ENCODE results near the gene KRTAP12-3.
"Not testable (repeated sequence)": the region's sequence is repeated elsewhere in the genome, so short reads cannot be mapped to it uniquely, and the experiment has no call there.

The KRTAP12-3 gene, protein sequence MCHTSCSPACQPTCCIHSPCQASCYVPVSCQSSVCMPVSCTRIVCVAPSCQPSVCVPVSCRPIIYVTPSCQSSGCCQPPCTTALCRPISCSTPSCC

GRCh38 chr21:44657635-44658540 is at the start of gene KRTAP12-3:
Gene KRTAP12-3 (plus strand): TSS chr21:44657932. CDS start chr21:44657980, 48 bp downstream.
- no peak for DNase-seq

GRCh38 chr21:44609193-44609592 is 48.5 kb upstream of the KRTAP12-3 start:
- no peak for DNase-seq

DNA sequence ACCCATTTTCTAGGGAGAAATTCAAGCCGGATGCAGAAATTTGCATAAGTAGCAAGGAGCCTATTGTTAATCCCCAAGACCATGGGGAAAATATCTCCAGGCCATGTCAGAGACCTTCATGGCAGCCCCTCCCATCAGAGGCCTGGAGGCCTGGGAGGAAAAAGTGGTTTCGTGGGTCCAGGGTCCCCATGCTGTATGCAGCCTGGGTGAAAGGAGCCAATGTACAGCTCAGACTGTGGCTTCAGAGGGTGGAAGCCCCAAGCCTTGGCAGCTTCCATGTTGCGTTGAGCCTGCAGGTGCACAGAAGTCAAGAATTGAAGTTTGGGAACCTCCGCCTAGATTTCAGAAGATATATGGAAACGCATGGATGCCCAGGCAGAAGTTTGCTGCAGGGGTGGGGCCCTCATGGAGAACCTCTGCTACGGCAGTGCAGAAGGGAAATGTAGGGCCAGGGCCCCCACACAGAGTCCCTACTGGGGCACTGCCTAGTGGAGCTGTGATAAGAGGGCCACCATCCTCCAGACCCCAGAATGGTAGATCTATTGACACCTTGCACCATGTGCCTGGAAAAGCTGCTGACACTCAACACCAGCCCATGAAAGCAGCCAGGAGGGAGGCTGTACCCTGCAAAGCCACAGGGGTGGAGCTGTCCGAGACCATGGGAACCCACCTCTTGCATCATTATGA is 47.4 kb upstream of the KRTAP12-3 start:
- DNase-seq = not testable (repeated sequence)

- no peak for DNase-seq
These were observed 46.2 kb upstream of the KRTAP12-3 start for GRCh38 chr21:44611551-44611950.

DNA sequence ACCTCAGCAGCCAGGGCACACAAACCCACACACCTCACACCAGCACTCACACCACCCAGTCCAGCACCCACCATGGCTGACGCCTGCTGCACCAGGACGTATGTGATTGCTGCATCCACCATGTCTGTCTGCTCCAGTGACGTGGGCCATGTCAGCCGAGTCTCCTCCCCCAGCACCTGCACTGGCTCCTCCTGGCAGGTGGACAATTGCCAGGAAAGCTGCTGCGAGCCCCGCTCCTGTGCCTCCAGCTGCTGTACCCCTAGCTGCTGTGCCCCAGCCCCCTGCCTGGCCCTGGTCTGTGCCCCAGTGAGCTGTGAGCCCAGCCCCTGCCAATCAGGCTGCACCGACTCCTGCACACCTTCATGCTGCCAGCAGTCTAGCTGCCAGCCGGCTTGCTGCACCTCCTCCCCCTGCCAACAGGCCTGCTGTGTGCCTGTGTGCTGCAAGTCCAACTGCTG is 45.7 kb upstream of the KRTAP12-3 start, which contains the start of gene KRTAP10-8:
KRTAP10-8 (plus strand) TSS at position 51 of the 458 bp plus-strand sequence; CDS start at position 73, 22 bp downstream.
- DNase-seq = no peak

GRCh38 chr21:44612669-44613229 is 45.0 kb upstream of the KRTAP12-3 start:
- DNase-seq = no peak

- no peak for DNase-seq
These were observed 44.2 kb upstream of the KRTAP12-3 start for GRCh38 chr21:44613386-44614155.

DNA sequence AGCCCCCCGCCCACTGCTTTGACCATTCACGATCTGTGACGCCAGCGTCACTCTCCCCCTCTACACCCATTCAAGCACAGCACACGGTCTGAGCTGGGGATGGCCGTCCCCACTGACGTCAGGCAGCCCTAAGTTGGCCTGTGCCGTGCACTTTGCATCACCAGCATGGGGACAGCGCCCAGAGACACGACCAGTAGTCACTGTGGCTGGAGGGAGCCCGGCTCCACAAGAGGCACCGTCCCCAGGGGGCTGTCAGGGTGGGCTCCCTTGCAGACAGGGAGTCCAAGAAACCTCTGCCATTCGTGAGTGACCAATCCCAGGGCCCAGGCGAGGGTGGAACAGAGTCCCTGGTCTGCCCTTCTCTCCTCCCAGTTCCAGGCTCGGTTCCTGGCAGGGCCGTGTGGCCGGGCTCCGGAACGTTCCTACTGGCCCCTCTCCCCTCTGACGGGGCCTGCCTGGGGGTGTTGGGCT is 43.5 kb upstream of the KRTAP12-3 start:
- no peak for DNase-seq

GRCh38 chr21:44614961-44615391 is 42.8 kb upstream of the KRTAP12-3 start:
- no peak for DNase-seq

- DNase-seq = no peak
These were observed 42.3 kb upstream of the KRTAP12-3 start for GRCh38 chr21:44615466-44615865.

DNA sequence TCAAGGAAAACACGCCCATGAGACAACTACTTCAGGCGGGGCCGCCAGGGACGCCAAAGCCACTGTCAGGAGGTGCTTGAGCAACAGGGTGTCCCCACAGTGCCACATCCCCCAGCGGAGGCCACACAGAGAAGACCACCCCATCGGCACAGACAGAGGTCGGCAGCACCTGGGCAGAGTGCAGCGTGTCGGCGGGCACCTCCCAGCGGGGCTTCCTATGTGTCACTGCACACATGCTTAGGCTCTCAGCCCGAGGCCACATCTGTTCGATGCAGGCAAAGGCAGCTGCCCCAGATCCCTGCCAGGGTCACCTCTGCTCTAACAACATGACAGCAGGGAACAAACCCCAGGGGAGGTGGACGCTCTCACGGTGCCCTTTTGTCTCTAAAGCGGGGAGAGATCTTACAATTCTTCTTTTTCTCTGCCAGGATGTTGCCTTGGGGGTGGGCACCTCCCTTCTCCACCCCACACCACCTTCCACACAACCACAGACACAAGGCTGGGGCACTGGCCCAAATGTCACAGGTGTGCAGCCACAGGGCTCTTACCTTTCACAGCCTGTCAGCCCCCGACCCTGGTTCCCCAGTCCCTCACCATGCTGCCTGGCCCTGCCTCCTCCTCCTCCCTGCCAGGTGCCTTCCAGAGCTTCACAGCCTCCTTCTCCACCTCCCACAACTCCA is 41.7 kb upstream of the KRTAP12-3 start:
- no peak for DNase-seq

GRCh38 chr21:44616591-44616926 is 41.2 kb upstream of the KRTAP12-3 start:
- DNase-seq = no peak

DNA sequence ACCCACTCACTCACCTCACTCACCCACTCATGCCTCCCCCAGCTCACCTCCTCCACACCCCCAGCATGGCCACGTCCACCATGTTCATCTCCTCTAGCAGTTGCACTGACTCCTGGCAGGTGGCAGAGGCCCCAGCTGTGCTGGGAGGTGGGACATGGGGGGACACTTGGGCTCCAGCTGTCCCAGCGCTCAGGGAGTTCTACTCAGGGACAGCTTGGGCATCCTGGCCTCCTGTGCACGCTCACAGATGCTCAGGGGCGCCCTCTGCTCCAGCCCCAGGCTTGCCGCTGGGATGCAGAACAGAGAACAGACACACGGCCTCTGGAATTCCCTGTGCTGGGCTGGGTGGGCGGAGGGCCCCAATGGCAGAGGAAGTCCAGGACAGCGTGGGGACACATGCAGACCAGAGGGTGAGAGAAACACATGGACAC is 40.6 kb upstream of the KRTAP12-3 start:
- no peak for DNase-seq

DNA sequence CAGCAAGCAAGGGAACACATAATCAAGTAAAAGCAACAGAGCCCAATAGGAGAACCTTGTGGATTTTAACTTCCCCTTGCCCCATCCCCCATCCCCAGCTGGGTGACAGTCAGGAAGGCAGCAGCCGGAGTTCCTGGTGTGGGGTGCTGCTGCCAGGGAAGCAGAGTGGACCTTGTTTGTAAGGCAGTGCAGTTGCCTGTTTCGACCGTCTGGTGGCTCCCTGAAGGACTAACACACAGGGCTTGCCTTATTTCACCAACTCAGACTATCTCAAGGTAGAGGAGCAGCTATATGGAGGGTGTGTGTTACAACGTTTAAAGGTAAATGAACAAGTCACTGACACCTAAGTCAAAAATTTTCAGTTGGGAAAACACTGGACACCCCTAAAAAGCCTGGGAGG is 39.2 kb upstream of the KRTAP12-3 start:
- peak; percentile 35 for DNase-seq

- DNase-seq = no peak
These were observed 38.8 kb upstream of the KRTAP12-3 start for GRCh38 chr21:44618909-44619308.

DNA sequence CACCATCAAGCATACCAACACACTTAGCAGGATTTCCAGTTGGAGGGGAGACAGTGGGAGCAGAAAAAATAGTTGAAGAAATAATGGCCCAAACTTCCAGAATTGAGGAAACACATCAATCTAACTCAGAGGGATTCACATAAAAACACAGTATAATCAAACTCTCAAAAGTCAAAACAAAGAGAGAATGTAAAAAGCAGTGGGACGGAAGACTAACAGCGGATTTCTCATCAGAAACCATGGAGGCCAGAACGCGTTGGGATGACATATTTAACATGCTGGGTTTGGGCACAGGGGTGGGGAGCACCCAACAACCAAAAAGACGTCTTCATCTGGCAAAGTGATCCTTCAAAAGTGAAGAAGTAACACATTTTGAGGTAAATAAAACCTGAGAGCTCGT is 37.8 kb upstream of the KRTAP12-3 start:
- DNase-seq = no peak

DNA sequence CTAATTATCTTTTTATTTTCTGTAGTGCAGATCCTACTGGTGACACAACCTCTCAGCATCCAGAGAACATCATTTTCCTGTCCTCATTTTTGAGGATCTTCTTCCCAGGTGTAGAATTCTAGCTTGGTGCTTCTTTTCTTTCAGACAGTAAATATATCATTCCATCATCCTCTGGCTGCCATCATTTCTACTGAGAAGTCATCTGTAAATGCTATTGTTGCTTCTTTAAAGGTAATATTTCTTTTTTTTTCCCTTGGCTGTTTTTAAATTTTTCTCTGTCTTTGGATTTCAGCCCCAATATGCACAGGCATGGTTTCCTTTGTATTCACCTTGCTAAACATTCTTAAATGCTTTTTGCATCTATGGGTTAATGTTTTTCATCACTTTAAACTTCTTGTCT is 34.2 kb upstream of the KRTAP12-3 start:
- DNase-seq = no peak

GRCh38 chr21:44625756-44626155 is 32.0 kb upstream of the KRTAP12-3 start:
- DNase-seq = no peak

- no peak for DNase-seq
These were observed 31.5 kb upstream of the KRTAP12-3 start for GRCh38 chr21:44626262-44626661.

DNA sequence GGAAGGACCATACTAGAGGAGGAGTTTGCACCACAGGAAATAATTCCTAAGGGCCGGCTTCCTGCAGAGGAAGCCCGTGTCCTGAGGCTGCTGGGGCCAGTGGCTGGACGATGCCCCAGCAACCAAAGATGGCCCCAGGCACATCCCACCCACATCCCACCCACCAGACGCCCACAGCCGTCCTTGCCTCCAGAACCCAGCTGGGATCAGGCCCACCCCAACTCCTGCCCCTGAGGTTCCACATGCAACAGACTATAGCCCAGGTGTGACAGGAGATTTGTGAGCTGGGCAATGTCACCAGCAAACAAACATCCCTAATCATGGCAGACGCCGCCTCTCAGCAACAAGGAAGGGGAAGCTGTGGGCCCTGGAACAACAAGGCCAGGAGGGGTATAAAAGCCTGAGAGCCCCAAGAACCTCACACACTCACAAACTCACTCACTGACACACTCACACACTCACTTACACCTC is 31.0 kb upstream of the KRTAP12-3 start, which contains the start of gene KRTAP10-9:
KRTAP10-9 (plus strand) TSS at position 421 of the 471 bp plus-strand sequence. CDS start 79 bp downstream, outside the sequence.
- no peak for DNase-seq

DNA sequence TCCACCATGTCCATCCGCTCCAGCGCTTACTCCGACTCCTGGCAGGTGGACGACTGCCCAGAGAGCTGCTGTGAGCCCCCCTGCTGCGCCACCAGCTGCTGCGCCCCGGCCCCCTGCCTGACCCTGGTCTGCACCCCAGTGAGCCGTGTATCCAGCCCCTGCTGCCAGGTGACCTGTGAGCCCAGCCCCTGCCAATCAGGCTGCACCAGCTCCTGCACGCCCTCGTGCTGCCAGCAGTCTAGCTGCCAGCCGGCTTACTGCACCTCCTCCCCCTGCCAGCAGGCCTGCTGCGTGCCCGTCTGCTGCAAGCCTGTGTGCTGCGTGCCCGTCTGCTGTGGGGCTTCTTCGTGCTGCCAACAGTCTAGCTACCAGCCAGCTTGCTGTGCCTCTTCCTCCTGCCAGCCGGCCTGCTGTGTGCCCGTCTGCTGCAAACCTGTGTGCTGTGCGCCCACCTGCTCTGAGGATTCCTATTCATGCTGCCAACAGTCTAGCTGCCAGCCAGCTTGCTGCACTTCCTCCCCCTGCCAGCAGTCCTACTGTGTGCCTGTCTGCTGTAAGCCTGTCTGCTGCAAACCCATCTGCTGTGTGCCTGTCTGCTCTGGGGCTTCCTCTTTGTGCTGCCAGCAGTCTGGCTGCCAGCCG is 30.4 kb upstream of the KRTAP12-3 start:
- DNase-seq = not testable (repeated sequence)
